Kidney (tissue), 14 donors: Measurements from ENCODE around the gene CNTN5. TPM values are rescaled to one million over a fixed set of nuclear protein-coding genes. Genes with fewer than 3 reads are reported as not detected.

Experiments used
- DNase-seq, 5 donors: peaks; one replicate each; pipeline ENCODE4 v3.0.0-alpha.2; 2013 to 2020
- FAIRE-seq: peaks from 2 replicates; lab custom pipeline; 2012; peaks lifted over from hg19 to GRCh38; lab: Jason Lieb, UNC
- H3K27ac ChIP-seq, 2 donors: one replicate each; pipeline ENCODE4 v1.7.0; 2013; ENCODE audit warnings: low read depth in 2 of 2, low read length in 2 of 2, inconsistent platforms in 1 of 2
- H3K27me3 ChIP-seq: one replicate; pipeline ENCODE4 v1.7.1; 2013; ENCODE audit warnings: low read length, inconsistent platforms; ENCODE audit not compliant: control insufficient read depth, insufficient read depth
- H3K36me3 ChIP-seq, 3 donors: one replicate each; pipeline versions ENCODE4 v1.7.0 to v1.7.1; 2013; ENCODE audit warnings: low read length in 3 of 3, control low read depth in 1 of 3, inconsistent platforms in 1 of 3; ENCODE audit not compliant: insufficient read depth in 3 of 3, control insufficient read depth in 2 of 3
- H3K4me1 ChIP-seq, 3 donors: one replicate each; pipeline versions ENCODE4 v1.7.0 to v1.7.1; 2013; ENCODE audit warnings: low read length in 3 of 3, inconsistent platforms in 1 of 3, low read depth in 1 of 3; ENCODE audit not compliant: control insufficient read depth in 2 of 3, insufficient read depth in 2 of 3
- H3K4me3 ChIP-seq, 3 donors: one replicate each; pipeline versions ENCODE4 v1.7.0 to v1.8.1; 2013; ENCODE audit warnings: low read length in 3 of 3, control low read depth in 1 of 3, inconsistent platforms in 1 of 3
- H3K9ac ChIP-seq, 3 donors: one replicate each; pipeline versions ENCODE4 v1.7.0 to v1.7.1; 2013; ENCODE audit warnings: low read length in 3 of 3, control low read depth in 1 of 3, inconsistent platforms in 1 of 3
- H3K9me3 ChIP-seq, 3 donors: one replicate each; pipeline versions ENCODE4 v1.7.0 to v1.7.1; 2013; ENCODE audit warnings: low read length in 3 of 3, control low read depth in 1 of 3, inconsistent platforms in 1 of 3; ENCODE audit not compliant: control insufficient read depth in 2 of 3, insufficient read depth in 1 of 3
- CTCF ChIP-seq: IDR thresholded peaks from 3 replicates; pipeline ENCODE4 v1.5.1; 2012; ENCODE audit warnings: mild to moderate bottlenecking, moderate library complexity, borderline replicate concordance; ENCODE audit not compliant: insufficient read depth; ENCODE audit errors: extremely low read depth
- intact Hi-C: fragments of 100-400 bp; cut with DNase I; formaldehyde crosslinking; loops from one replicate; pipeline ENCODE4 v1.11.1; 2022
- polyA plus RNA-seq: library from polyadenylated mRNA; stranded (reverse); fragments of 350-450 nt; fragmentation: Illumina TruSeq; extraction: RNeasy Lipid Tissue Mini Kit (QIAGEN cat#74804); gene quantifications from one replicate; pipeline ENCODE4 v1.2.3, GENCODE V29; 2014; ENCODE audit warnings: low read depth, low replicate concordance; ENCODE audit not compliant: insufficient read depth
- total RNA-seq: library from RNA; stranded (reverse); fragmentation: NEBNext Ultra II Directional; extraction: Animal tissue kit (Norgen Biotek cat#: 25700); gene quantifications from one replicate; pipeline ENCODE4 v1.2.1, GENCODE V29; 2021
- donor health status: control.
- donor health status: control.
- donor health status: control.
- donor health status: control.
- donor health status: control.
- donor health status: DM: yes; HTN: yes; CAD: no.
- donor health status: Normal renal cell carcinoma (clear cell type).

CNTN5 gene
- total and polyA plus RNA-seq, 2 donors from 2014 or later: 0.11 to 0.66 TPM

GRCh38 chr11:100119176-100119575 lies 1098.4 kb downstream of the CNTN5 start:
- Histone ChIP-seq H3K36me3 (no peaks in the 10 kb centered on the region), H3K9me3 (no peaks in the 10 kb centered on the region), H3K4me3 (no peak overlapping the region), H3K27ac (no peak overlapping the region), H3K4me1 (no peaks in the 10 kb centered on the region), H3K9ac (no peak overlapping the region), H3K27me3 (no peaks in the 10 kb centered on the region)
- DNase-seq: no peak
- intact Hi-C loops: no loop called here
- TF ChIP-seq CTCF: no peak
- FAIRE-seq: no peak

- no peak for FAIRE-seq
- intact Hi-C loops: no loop called here
- Histone ChIP-seq H3K27ac (no peak overlapping the region), H3K4me1 (no peaks in the 10 kb centered on the region), H3K27me3 (no peaks in the 10 kb centered on the region), H3K36me3 (no peaks in the 10 kb centered on the region), H3K9me3 (no peaks in the 10 kb centered on the region), H3K4me3 (no peak overlapping the region), H3K9ac (no peak overlapping the region)
- no peak for DNase-seq
- TF ChIP-seq CTCF: no peak
These were observed 1112.4 kb downstream of the CNTN5 start for GRCh38 chr11:100133114-100133513.

GRCh38 chr11:100141201-100141600 lies 1120.5 kb downstream of the CNTN5 start:
- intact Hi-C loops: no loop called here

More at GRCh38 chr11:100141201-100141600, 1120.5 kb downstream of the CNTN5 start:
- Histone ChIP-seq H3K4me1 (no peaks in the 10 kb centered on the region), H3K36me3 (no peaks in the 10 kb centered on the region), H3K9ac (no peak overlapping the region), H3K27ac (no peak overlapping the region), H3K4me3 (no peak overlapping the region), H3K9me3 (no peaks in the 10 kb centered on the region), H3K27me3 (no peaks in the 10 kb centered on the region)
- no peak for DNase-seq
- no peak for TF ChIP-seq CTCF
- no peak for FAIRE-seq
